ENCODE data around the gene VPS13C.
A peak's percentile ranks its signal among the peaks of the same experiment; 100 is the strongest.

The VPS13C gene

DNA sequence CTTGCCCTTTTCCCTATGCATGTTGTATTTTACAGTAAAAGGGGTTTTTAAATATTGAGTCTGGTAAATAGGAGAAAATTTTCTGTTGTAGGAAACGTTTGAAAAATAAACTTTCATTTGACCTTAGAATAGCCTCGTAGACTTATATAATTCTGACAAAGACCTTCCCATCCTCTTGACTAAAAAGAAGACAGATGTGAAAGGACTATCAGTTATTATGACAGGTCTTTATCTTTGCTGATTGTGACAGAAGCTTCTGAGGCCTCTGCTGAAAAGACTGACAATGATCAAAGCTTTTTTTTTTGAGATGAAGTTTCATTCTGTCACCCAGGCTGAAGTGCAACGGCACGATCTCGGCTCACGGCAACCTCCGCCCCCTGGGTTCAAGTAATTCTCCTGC, 30.7 kb upstream of the VPS13C start:
- Histone ChIP-seq H3K4me3 (ENCODE audit: low read length) (no peak overlapping the region), H3K36me3 (ENCODE audit: control insufficient read depth, insufficient read depth, low read length) (no peaks in the 10 kb centered on the region), H3K4me1 (ENCODE audit: control insufficient read depth, insufficient read depth, low read length) (no peaks in the 10 kb centered on the region), H3K9me3 (ENCODE audit: control insufficient read depth, low read length) (no peaks in the 10 kb centered on the region), H3K27me3 (ENCODE audit: control insufficient read depth, insufficient read depth, low read length) (no peaks in the 10 kb centered on the region), H3K9ac (ENCODE audit: low read length) (no peak overlapping the region)

- no peak overlapping the region for H3K4me3 ChIP-seq (ENCODE audit: low read length)
- no peaks in the 10 kb centered on the region for H3K36me3 ChIP-seq (ENCODE audit: control insufficient read depth, insufficient read depth, low read length)
- no peak overlapping the region for H3K9ac ChIP-seq (ENCODE audit: low read length)
- H3K9me3 ChIP-seq (ENCODE audit: control insufficient read depth, low read length), result no peaks in the 10 kb centered on the region
- no peaks in the 10 kb centered on the region for H3K27me3 ChIP-seq (ENCODE audit: control insufficient read depth, insufficient read depth, low read length)
- H3K4me1 ChIP-seq (ENCODE audit: control insufficient read depth, insufficient read depth, low read length), result no peaks in the 10 kb centered on the region
Measured at GRCh38 chr15:62089616-62090015, 29.4 kb upstream of the VPS13C start.

DNA sequence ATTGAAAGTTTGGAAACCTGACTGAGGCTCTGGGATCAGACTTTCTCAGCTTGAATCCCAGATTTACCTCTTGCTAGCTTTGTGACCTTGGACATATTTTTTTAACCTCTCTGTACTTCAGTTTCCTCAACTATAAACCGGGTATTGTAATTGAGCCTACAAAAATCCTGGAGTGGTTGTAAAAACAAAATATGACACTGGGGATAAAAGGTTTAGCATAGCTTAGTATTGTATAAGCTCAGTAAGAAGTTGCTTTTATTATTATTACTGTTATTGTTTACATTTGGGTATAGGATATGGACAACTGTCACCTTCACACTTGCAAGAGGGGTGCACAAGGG, 28.1 kb upstream of the VPS13C start:
- H3K36me3 ChIP-seq (ENCODE audit: control insufficient read depth, insufficient read depth, low read length), result no peaks in the 10 kb centered on the region
- H3K4me1 ChIP-seq (ENCODE audit: control insufficient read depth, insufficient read depth, low read length), result no peaks in the 10 kb centered on the region
- no peak overlapping the region for H3K9ac ChIP-seq (ENCODE audit: low read length)
- no peaks in the 10 kb centered on the region for H3K9me3 ChIP-seq (ENCODE audit: control insufficient read depth, low read length)
- H3K27me3 ChIP-seq (ENCODE audit: control insufficient read depth, insufficient read depth, low read length), result no peaks in the 10 kb centered on the region
- no peak overlapping the region for H3K4me3 ChIP-seq (ENCODE audit: low read length)

- no peaks in the 10 kb centered on the region for H3K9me3 ChIP-seq (ENCODE audit: control insufficient read depth, low read length)
- no peaks in the 10 kb centered on the region for H3K36me3 ChIP-seq (ENCODE audit: control insufficient read depth, insufficient read depth, low read length)
- H3K27me3 ChIP-seq (ENCODE audit: control insufficient read depth, insufficient read depth, low read length), result no peaks in the 10 kb centered on the region
- no peak overlapping the region for H3K4me3 ChIP-seq (ENCODE audit: low read length)
- H3K4me1 ChIP-seq (ENCODE audit: control insufficient read depth, insufficient read depth, low read length), result no peaks in the 10 kb centered on the region
- no peak overlapping the region for H3K9ac ChIP-seq (ENCODE audit: low read length)
Measured at GRCh38 chr15:62087671-62088352, 27.6 kb upstream of the VPS13C start.

GRCh38 chr15:62085740-62086139, 25.5 kb upstream of the VPS13C start:
- Histone ChIP-seq H3K27me3 (ENCODE audit: control insufficient read depth, insufficient read depth, low read length) (no peaks in the 10 kb centered on the region), H3K4me3 (ENCODE audit: low read length) (no peak overlapping the region), H3K9me3 (ENCODE audit: control insufficient read depth, low read length) (no peaks in the 10 kb centered on the region), H3K36me3 (ENCODE audit: control insufficient read depth, insufficient read depth, low read length) (no peaks in the 10 kb centered on the region), H3K9ac (ENCODE audit: low read length) (no peak overlapping the region), H3K4me1 (ENCODE audit: control insufficient read depth, insufficient read depth, low read length) (no peaks in the 10 kb centered on the region)

DNA sequence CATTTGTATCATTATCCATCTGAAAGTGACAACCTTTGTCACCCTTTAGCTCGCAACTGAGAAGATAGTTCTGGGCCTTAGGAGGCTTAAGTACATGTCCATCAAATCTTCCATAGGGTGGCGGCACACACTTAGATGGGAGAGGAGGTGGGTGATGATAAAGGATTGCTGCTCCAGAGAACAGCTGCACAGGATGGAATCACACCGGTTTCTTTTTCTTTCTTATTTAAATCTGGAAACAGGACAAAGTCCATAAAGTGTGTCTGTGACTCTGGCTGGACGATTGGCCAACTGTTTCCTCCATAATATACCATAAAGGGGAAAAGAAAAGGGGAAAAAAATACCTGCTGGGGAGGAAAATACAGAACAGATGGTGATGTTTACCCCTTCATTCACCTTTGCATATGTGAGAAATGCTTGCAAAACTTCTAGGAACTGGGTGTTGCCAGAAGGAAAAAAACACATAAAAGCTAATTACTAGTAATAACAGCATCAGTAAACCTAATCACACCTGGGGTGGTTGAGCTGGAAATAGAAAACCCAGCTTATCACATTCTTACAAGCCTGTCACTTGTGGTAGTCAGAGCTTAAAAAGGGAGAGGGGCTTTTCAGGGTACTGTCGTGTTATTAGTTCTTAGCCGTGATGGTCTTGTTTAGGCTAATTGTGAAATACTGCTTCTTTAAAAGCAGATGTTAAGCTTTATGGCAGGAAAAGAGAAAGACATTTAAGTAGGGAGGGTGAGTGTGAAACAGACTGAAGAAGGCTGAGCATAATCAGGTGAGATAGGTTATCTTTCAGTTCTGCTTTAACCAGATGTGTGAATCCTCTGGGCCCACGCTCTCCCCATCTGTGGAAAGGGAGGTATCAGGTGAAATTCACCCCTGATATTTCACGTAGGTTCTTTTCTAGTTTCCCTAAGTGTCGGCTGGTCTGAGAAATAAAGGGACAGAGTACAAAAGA, 23.2 kb upstream of the VPS13C start:
- H3K36me3 ChIP-seq (ENCODE audit: control insufficient read depth, insufficient read depth, low read length), result no peaks in the 10 kb centered on the region
- H3K9ac ChIP-seq (ENCODE audit: low read length), result no peak overlapping the region
- no peaks in the 10 kb centered on the region for H3K4me1 ChIP-seq (ENCODE audit: control insufficient read depth, insufficient read depth, low read length)
- no peaks in the 10 kb centered on the region for H3K27me3 ChIP-seq (ENCODE audit: control insufficient read depth, insufficient read depth, low read length)
- H3K9me3 ChIP-seq (ENCODE audit: control insufficient read depth, low read length), result no peaks in the 10 kb centered on the region
- no peak overlapping the region for H3K4me3 ChIP-seq (ENCODE audit: low read length)

DNA sequence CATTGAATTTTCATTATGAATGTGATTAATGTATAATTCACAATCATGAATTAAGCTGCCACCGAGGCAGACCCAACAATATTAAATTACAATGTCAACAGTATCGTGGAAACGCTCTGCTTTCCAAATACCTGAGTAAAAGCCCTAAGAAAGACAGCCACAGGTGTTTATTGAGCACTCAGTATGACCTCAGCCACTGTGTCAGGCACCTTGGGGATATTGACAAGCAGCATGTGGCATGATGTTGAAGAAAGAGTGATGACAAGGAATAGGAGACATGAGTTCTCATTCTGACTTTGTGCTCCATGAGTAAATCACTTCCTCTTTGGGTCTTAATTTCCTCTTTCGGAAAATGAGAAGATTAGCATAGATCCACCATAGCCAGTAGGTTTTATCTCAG, 19.3 kb upstream of the VPS13C start:
- H3K36me3 ChIP-seq (ENCODE audit: control insufficient read depth, insufficient read depth, low read length), result no peaks in the 10 kb centered on the region
- H3K9me3 ChIP-seq (ENCODE audit: control insufficient read depth, low read length), result no peaks in the 10 kb centered on the region
- H3K9ac ChIP-seq (ENCODE audit: low read length), result no peak overlapping the region
- no peak overlapping the region for H3K4me3 ChIP-seq (ENCODE audit: low read length)
- H3K4me1 ChIP-seq (ENCODE audit: control insufficient read depth, insufficient read depth, low read length), result peaks cover 4% of the 10 kb centered on the region
- H3K27me3 ChIP-seq (ENCODE audit: control insufficient read depth, insufficient read depth, low read length), result no peaks in the 10 kb centered on the region

GRCh38 chr15:62075595-62076277, 15.5 kb upstream of the VPS13C start:
- Histone ChIP-seq H3K4me3 (ENCODE audit: low read length) (no peak overlapping the region), H3K4me1 (ENCODE audit: control insufficient read depth, insufficient read depth, low read length) (peaks cover 4% of the 10 kb centered on the region), H3K9ac (ENCODE audit: low read length) (no peak overlapping the region), H3K27me3 (ENCODE audit: control insufficient read depth, insufficient read depth, low read length) (no peaks in the 10 kb centered on the region), H3K9me3 (ENCODE audit: control insufficient read depth, low read length) (no peaks in the 10 kb centered on the region), H3K36me3 (ENCODE audit: control insufficient read depth, insufficient read depth, low read length) (no peaks in the 10 kb centered on the region)

- Histone ChIP-seq H3K9ac (ENCODE audit: low read length) (no peak overlapping the region), H3K4me3 (ENCODE audit: low read length) (no peak overlapping the region), H3K9me3 (ENCODE audit: control insufficient read depth, low read length) (no peaks in the 10 kb centered on the region), H3K4me1 (ENCODE audit: control insufficient read depth, insufficient read depth, low read length) (peaks cover 4% of the 10 kb centered on the region), H3K27me3 (ENCODE audit: control insufficient read depth, insufficient read depth, low read length) (peaks cover 3% of the 10 kb centered on the region), H3K36me3 (ENCODE audit: control insufficient read depth, insufficient read depth, low read length) (no peaks in the 10 kb centered on the region)
Measured at GRCh38 chr15:62071711-62072308, 11.6 kb upstream of the VPS13C start.

GRCh38 chr15:62069551-62069950, 9.3 kb upstream of the VPS13C start:
- Histone ChIP-seq H3K9me3 (ENCODE audit: control insufficient read depth, low read length) (no peaks in the 10 kb centered on the region), H3K4me1 (ENCODE audit: control insufficient read depth, insufficient read depth, low read length) (no peaks in the 10 kb centered on the region), H3K27me3 (ENCODE audit: control insufficient read depth, insufficient read depth, low read length) (peaks cover 3% of the 10 kb centered on the region), H3K9ac (ENCODE audit: low read length) (no peak overlapping the region), H3K4me3 (ENCODE audit: low read length) (no peak overlapping the region), H3K36me3 (ENCODE audit: control insufficient read depth, insufficient read depth, low read length) (no peaks in the 10 kb centered on the region)

DNA sequence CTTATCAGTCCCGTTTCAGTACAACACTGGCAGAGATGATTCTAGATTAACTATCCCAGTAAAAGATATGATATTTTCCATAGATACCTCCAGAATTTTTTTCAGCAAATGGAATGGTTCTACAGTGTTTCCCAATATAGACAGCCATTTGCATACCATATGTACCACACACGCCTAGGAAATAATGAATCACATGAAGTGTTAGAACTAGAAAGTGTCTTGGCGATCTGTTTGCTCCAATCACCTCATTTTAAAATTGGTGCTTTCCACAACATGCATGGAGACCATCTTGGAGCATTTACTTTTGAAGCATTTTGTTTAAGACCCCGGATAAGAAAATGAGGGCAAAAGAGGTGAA, 8.5 kb upstream of the VPS13C start:
- Histone ChIP-seq H3K9me3 (ENCODE audit: control insufficient read depth, low read length) (no peaks in the 10 kb centered on the region), H3K27me3 (ENCODE audit: control insufficient read depth, insufficient read depth, low read length) (peaks cover 3% of the 10 kb centered on the region), H3K9ac (ENCODE audit: low read length) (peak overlapping the region; percentile 60), H3K4me1 (ENCODE audit: control insufficient read depth, insufficient read depth, low read length) (no peaks in the 10 kb centered on the region), H3K4me3 (ENCODE audit: low read length) (peak overlapping the region; percentile 11), H3K36me3 (ENCODE audit: control insufficient read depth, insufficient read depth, low read length) (no peaks in the 10 kb centered on the region)

Measured in mucosa of stomach (tissue), 1 donor.